Measurements from ENCODE around the gene SLAIN1. TPM values are rescaled to one million over a fixed set of nuclear protein-coding genes. Genes with fewer than 3 reads are reported as not detected.

The SLAIN1 gene
- total and polyA plus RNA-seq, 10 of the 15 experiments (the other 5 are each of a cell fraction or from before 2014, with no cell fraction given): 11.9 to 140 (median 56.9) TPM

- TF ChIP-seq, protein P1, sequence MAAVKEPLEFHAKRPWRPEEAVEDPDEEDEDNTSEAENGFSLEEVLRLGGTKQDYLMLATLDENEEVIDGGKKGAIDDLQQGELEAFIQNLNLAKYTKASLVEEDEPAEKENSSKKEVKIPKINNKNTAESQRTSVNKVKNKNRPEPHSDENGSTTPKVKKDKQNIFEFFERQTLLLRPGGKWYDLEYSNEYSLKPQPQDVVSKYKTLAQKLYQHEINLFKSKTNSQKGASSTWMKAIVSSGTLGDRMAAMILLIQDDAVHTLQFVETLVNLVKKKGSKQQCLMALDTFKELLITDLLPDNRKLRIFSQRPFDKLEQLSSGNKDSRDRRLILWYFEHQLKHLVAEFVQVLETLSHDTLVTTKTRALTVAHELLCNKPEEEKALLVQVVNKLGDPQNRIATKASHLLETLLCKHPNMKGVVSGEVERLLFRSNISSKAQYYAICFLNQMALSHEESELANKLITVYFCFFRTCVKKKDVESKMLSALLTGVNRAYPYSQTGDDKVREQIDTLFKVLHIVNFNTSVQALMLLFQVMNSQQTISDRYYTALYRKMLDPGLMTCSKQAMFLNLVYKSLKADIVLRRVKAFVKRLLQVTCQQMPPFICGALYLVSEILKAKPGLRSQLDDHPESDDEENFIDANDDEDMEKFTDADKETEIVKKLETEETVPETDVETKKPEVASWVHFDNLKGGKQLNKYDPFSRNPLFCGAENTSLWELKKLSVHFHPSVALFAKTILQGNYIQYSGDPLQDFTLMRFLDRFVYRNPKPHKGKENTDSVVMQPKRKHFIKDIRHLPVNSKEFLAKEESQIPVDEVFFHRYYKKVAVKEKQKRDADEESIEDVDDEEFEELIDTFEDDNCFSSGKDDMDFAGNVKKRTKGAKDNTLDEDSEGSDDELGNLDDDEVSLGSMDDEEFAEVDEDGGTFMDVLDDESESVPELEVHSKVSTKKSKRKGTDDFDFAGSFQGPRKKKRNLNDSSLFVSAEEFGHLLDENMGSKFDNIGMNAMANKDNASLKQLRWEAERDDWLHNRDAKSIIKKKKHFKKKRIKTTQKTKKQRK (IDR thresholded peaks at IDR 0.05; ENCODE audit: low read depth, low read length): no peak
- no peak for TF ChIP-seq SRF (IDR thresholded peaks at IDR 0.05; ENCODE audit: low read depth in 2 of 2, low read length in 2 of 2)
- TF ChIP-seq MEF2B (IDR thresholded peaks at IDR 0.05; ENCODE audit: partially characterized antibody, poor library complexity, severe bottlenecking): peak; percentile 70
- TF ChIP-seq, protein P2, sequence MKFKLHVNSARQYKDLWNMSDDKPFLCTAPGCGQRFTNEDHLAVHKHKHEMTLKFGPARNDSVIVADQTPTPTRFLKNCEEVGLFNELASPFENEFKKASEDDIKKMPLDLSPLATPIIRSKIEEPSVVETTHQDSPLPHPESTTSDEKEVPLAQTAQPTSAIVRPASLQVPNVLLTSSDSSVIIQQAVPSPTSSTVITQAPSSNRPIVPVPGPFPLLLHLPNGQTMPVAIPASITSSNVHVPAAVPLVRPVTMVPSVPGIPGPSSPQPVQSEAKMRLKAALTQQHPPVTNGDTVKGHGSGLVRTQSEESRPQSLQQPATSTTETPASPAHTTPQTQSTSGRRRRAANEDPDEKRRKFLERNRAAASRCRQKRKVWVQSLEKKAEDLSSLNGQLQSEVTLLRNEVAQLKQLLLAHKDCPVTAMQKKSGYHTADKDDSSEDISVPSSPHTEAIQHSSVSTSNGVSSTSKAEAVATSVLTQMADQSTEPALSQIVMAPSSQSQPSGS (IDR thresholded peaks at IDR 0.05; ENCODE audit: low read length): peak; percentile 83
- TF ChIP-seq FOXM1 (IDR thresholded peaks at IDR 0.05; ENCODE audit: low read depth, low read length): peak; percentile 56; the same call in 1 of the 2 replicates
- TF ChIP-seq HDGF (IDR thresholded peaks at IDR 0.05): no peak
- no peak for TF ChIP-seq E2F4 (IDR thresholded peaks at IDR 0.05; ENCODE audit: low read depth, low read length)
- TF ChIP-seq, protein P3, sequence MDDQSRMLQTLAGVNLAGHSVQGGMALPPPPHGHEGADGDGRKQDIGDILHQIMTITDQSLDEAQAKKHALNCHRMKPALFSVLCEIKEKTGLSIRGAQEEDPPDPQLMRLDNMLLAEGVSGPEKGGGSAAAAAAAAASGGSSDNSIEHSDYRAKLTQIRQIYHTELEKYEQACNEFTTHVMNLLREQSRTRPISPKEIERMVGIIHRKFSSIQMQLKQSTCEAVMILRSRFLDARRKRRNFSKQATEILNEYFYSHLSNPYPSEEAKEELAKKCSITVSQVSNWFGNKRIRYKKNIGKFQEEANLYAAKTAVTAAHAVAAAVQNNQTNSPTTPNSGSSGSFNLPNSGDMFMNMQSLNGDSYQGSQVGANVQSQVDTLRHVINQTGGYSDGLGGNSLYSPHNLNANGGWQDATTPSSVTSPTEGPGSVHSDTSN (IDR thresholded peaks at IDR 0.05; ENCODE audit: insufficient replicate concordance, low read depth, low read length): no peak
- no peak for TF ChIP-seq ZBTB4 (CRISPR knock-in tag; IDR thresholded peaks at IDR 0.05)
- TF ChIP-seq ZZZ3 (IDR thresholded peaks at IDR 0.05; ENCODE audit: control insufficient read depth, insufficient read length, low read depth): no peak
- TF ChIP-seq IKZF2 (IDR thresholded peaks at IDR 0.05): no peak
- no peak for TF ChIP-seq TBL1XR1 (IDR thresholded peaks at IDR 0.05; ENCODE audit: low read depth, low read length)
- TF ChIP-seq MYB (IDR thresholded peaks at IDR 0.05; ENCODE audit: borderline replicate concordance, low read depth, low read length): no peak
- TF ChIP-seq LARP7 (IDR thresholded peaks at IDR 0.05): no peak
- TF ChIP-seq BMI1 (IDR thresholded peaks at IDR 0.05; ENCODE audit: borderline replicate concordance): no peak
- TF ChIP-seq NR2C2 (IDR thresholded peaks at IDR 0.05; ENCODE audit: borderline replicate concordance, control insufficient read depth, insufficient read length, low read depth): no peak
- no peak for TF ChIP-seq E4F1 (IDR thresholded peaks at IDR 0.05; ENCODE audit: borderline replicate concordance, partially characterized antibody)
These were observed 48.3 kb downstream of the SLAIN1 start (continued) for GRCh38 chr13:77745784-77746183.

Data from GM12878 (cell line).